RCC 7860 (cell line): ENCODE results near the gene NSMF.
A peak's percentile ranks its signal among the peaks of the same experiment; 100 is the strongest.

Source experiments
- DNase-seq: peaks from one replicate; pipeline ENCODE4 v3.0.0-alpha.2; 2015; ENCODE audit warnings: low spot score
- FAIRE-seq: peaks from 2 replicates; lab custom pipeline; 2012; peaks lifted over from hg19 to GRCh38; lab: Jason Lieb, UNC

NSMF gene

GRCh38 chr9:137459152-137459600 is at the start of gene NSMF:
TSS of gene NSMF (minus strand) at chr9:137459334. CDS start at chr9:137459102, 232 bp downstream.
- no peak for FAIRE-seq

DNA sequence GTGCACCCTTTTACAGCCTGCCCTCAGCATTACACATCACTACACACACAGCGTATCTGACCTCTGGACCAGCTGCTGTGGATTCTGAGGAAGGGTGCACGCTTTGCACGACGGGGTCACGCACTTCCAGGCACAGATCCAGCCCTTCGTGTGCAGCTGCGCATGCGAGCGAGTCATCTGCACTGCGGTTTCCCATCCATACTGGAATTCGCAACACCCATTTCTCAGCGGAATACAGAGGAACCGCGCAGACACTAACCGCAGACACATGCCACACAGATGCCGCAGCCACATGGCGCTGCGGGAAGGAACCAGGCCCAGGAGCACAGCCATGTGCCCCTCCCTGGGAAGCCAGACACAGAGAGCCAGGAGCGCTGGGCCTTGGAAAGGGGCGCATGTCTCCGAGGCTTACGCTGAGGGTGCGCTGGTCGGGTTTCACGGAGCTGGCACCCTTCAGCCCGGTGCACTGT is 47.6 kb upstream of the NSMF start:
- no peak for FAIRE-seq
- DNase-seq = no peak

More at GRCh38 chr9:137459152-137459600, at the start of gene NSMF:
- peak; percentile 82 for DNase-seq

DNA sequence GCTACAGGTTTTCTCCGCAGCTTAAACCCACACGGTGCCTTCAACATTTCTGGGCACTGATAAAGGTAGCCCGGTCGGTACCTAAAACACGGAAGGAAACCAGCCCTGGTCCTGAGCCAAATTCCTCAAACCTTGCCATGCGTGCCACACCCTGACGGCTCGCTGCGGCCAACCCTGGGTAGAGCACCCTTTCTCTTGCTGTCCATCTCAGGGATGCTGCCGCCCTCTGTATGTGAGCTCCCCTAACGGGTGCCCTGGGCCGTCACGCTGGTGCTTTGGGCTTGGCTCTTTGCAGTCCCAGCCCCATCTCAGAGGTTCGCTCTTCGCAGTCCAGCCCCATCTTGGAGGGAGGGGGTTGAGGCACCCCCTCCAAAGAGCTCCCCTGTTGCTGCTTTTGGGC is 47.1 kb upstream of the NSMF start:
- DNase-seq (no peak), FAIRE-seq (no peak)

- DNase-seq (no peak), FAIRE-seq (no peak)
These were observed 46.4 kb upstream of the NSMF start for GRCh38 chr9:137505421-137506140.

DNA sequence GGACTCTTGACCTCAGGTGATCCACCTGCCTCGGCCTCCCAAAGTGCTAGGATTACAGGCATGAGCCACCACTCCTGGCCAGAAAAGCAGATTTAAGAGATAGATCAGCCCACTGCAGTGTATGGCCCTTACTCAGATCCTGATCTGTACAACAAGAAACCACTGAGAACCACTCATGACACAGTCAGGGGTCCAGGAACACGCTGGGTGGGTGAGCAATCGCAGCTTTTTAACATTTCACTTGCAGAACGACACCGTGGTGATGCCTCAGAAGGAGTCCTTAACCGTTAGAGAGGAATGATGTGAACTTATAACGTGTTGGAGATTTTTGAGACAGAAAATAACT is 45.3 kb upstream of the NSMF start:
- DNase-seq (no peak), FAIRE-seq (no peak)

DNA sequence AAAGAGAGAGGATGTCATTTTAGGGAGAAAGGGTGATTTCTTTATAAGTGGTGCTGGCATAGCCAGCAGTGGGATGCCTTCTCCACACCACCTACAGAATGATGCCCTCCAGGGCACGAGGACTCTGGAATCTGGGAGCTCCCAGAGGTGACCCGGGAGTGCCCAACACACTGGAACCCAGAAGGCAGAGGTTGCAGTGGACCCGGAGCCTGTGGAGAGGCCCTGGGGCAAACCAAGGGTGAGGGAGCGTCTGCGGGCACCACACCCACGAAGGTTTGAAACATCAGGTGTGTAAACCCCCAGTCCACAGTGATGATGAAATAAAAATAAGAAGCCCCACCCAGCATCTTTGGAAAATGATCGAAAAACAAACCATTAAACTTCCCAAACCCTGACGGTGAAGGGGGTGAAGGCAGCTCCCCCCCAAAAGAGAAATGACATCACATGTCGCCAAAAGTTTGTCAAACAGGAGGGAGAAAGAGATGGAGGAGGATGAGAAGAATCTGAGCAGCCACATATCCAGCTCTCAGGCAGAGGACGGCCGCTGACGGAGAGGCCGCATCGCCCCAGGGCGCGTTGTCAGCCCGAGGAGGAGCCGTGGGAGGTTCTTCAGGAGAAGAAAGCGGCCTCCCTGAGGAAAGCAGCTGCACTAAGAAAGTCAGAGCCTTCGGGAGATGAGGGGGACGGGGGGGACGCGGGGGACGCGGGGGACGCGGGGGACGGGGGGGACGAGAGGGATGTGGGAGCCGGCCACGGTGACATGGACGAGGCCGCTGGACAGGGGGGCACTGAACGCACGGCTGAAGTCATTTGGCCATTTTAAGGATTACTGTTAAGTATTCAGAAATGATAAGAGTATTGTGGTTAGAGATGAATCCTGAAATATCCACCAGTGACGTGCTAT is 43.1 kb upstream of the NSMF start:
- DNase-seq = no peak
- FAIRE-seq = no peak

GRCh38 chr9:137501457-137501856 is 42.3 kb upstream of the NSMF start:
- FAIRE-seq (no peak), DNase-seq (no peak)

DNA sequence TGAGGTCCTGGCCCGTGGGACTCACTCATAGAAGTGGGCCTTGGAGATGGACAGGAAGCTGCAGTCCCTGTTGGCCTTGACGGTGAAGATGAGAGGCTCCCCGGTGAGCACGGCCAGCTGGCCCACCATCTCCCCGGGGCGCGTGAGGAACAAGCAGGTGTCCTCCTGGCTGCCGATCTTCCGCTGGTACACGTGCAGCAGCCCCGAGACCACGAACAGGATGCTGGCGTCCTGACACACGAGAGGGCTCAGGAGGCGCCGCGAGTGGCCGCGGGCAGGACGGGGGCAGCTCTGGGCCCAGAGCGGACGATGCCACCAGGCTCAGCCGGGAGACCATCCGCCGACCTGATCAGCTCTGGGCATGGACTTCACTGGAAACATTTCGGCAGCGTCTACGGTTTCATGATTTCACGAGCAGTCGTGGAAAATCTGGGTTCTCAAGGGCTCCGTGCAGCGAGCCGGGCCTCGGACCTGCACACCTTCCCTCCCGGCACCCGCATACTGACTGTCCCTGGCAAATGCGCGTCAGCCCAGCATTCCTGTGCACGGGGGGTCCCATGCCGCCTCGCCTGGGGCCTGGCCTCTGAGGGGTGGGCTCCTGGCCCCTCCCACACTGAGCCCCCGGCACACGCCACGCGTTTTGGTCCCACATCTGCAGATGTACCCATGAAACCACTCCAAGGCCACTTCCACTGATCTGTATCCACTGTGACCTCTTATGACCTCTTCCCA is 41.7 kb upstream of the NSMF start:
- DNase-seq = no peak
- FAIRE-seq = no peak

DNA sequence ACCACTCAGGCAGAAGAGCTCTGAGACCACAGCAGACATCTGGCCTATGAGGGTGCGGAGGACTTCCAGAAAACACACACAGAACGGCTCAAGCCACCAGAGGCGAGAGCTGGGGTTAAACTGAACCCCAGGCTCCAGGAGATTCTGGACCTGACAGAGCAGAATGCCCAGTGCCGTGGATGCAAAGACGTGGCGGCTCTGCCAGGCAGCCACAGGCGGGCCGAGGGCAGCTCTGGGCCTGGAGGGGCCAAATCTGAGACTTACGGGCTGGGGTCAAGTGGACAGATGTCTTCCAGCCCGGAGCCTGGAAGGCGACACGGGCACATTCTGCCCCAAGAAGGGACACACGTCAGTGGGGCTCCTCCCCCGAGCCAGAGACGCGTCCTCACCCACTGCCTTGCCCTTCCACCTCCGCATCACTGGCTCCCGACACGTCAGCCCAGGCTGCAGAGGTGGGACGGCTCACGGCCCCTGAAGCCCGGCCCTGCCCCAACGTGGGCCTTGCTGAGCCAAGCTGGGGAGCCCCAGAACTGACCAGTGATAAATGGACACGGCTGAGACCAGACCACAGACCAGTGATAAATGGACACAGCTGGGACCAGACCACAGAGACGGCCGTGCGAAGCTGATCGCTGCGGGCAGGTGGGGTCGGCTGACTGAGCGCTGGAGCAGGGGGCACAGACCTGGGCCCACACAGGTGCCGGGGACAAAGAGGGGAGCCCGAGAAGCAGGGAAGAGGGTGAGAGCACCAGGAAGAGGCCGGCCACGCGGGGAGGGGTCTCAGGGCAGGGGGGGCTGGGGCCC is 40.9 kb upstream of the NSMF start:
- DNase-seq (no peak), FAIRE-seq (no peak)

GRCh38 chr9:137499416-137499815 is 40.3 kb upstream of the NSMF start:
- no peak for FAIRE-seq
- DNase-seq = no peak

- no peak for DNase-seq
- FAIRE-seq = no peak
These were observed 39.6 kb upstream of the NSMF start for GRCh38 chr9:137498720-137499150.

GRCh38 chr9:137497921-137498719 is 39.0 kb upstream of the NSMF start:
- no peak for DNase-seq
- no peak for FAIRE-seq

DNA sequence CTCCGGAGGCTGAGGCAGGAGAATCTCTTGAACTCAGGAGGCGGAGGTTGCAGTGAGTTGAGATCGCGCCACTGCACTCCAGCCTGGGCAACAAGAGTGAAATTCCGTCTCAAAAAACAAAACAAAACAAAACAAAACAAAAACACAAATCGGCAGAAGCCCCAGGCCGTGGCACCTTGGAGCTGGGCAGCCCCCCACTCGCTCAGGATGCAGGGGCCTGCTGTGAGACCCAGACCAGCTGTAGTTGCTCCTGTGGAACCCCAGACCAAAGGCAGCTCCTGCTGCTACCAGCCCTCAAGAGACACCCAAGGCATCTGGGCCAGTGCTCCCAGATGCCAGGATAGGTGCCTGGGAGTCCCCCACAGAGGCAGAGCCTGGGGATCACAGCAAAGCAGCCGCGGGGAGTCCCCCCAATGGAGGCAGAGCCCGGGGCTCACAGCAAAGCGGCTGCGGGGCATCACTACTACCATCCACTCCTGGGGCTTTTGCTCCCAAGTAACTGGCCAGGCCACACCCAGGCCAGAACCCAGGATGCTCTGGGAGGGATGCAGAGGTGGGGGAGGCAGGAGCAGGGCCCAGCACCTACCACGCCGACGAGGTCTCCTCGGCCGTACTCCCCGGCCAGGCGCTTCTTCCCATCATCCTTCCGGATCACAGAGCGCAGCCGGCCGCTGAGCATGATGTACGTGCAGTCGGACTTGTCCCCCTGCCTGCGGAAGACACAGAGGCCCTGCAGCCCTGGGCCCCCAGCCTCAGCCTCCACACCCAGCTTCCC is 37.7 kb upstream of the NSMF start:
- FAIRE-seq (no peak), DNase-seq (no peak)

DNA sequence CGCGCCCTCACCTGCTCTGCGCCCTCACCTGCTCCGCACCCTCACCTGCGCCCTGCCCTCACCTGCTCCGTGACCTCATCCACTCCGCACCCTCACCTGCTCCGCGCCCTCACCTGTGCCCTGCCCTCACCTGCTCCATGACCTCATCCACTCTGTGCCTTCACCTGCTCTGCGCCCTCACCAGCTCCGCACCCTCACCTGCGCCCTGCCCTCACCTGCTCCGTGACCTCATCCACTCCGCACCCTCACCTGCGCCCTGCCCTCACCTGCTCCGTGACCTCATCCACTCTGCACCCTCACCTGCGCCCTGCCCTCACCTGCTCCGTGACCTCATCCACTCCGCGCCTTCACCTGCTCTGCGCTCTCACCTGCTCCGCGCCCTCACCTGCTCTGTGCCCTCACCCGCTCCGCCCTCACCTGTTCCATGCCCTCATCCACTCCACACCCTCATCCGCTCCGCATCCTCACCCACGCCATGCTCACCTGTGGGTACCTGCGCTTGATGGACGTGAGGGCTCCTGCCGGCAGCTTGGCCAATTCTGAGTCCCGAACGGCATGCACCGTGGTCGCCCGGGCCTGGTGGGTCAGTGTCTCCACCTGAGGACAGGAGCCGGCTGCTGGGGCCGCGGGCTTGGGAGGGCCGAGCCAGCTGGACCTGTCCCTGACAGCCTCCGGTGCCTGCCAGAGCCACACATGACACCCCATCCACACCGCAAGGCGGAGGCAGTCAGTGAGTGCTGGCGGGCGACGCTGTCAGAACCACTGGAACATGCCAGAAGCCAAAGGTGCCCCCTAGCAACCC is 35.6 kb upstream of the NSMF start:
- DNase-seq (no peak), FAIRE-seq (no peak)

GRCh38 chr9:137494104-137494544 is 35.0 kb upstream of the NSMF start:
- FAIRE-seq = no peak
- no peak for DNase-seq

DNA sequence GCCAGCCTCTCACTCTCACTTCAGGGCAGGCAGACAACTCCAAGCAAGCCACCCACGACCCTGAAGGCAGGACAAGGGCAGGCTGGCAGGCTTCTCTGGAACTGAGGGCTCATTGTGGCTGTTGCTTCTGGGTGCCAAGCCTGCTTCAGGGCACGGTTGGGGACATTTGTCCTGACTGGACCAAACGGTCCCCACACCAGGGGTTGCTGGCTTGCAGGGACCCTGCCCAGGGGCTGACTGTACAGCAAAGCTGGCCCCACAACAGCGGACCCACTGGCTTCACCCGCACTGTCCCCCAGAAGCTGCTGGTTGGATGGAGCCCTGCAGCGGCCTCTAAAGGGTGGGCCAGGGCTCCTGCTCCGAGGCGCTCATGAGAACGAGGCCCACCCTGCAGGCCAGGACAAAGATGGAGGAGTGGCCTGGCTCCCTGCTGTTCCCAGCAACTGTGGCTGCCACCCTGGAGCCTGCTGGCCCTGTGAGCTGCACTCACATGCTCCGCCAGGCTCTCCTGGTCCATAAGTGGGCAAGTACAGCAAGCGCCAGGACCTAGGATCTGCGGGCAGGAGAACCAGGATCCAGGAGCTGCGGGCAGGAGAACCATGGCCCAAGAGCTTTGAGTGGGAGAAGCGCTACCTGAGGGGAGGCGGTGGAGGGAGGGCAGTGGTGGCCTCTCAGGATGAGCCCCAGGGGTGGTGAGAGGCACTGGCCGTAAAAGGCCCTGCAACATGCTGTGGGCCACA is 34.4 kb upstream of the NSMF start:
- FAIRE-seq = no peak

More for the DNA sequence above, 34.4 kb upstream of the NSMF start:
- DNase-seq = no peak
